VCaP (cell line): ENCODE data around the gene LELP1.
"Not testable (repeated sequence)": the region's sequence is repeated elsewhere in the genome, so short reads cannot be mapped to it uniquely, and the experiment has no call there.

ENCODE experiments used
- H3K27ac ChIP-seq: fragments of 450-650 bp; 2 replicates; pipeline ENCODE4 v1.5.1; 2017
- TF ChIP-seq, protein P1 (sequence below): fragments of 450-650 bp; conservative IDR thresholded peaks from 2 replicates; pipeline ENCODE4 v1.5.1; 2017; ENCODE audit warnings: mild to moderate bottlenecking, moderate library complexity

Gene LELP1

DNA sequence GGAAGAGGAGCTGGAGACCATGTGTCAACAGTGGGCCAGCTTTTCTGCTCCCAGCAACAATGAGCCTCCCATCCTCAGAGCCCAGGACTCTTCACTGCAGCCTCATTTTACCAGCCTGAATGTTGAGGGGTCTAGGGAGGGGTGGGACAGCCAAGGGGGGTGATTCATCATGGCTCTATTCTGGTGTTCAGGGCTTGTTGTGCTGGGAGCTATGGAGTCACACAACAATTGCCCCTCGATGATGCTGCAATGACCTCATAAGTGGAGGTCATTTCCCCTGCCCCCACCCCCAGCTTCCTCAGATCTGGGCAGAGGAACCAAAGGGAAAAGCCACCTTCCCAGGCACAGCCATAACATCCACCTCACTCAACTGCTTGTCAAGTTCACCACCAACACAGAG is at the start of gene LELP1:
TSS of gene LELP1 (plus strand) at position 301 of the 400 bp plus-strand sequence. CDS start 1,278 bp downstream, outside the sequence.
- TF ChIP-seq, protein P1, sequence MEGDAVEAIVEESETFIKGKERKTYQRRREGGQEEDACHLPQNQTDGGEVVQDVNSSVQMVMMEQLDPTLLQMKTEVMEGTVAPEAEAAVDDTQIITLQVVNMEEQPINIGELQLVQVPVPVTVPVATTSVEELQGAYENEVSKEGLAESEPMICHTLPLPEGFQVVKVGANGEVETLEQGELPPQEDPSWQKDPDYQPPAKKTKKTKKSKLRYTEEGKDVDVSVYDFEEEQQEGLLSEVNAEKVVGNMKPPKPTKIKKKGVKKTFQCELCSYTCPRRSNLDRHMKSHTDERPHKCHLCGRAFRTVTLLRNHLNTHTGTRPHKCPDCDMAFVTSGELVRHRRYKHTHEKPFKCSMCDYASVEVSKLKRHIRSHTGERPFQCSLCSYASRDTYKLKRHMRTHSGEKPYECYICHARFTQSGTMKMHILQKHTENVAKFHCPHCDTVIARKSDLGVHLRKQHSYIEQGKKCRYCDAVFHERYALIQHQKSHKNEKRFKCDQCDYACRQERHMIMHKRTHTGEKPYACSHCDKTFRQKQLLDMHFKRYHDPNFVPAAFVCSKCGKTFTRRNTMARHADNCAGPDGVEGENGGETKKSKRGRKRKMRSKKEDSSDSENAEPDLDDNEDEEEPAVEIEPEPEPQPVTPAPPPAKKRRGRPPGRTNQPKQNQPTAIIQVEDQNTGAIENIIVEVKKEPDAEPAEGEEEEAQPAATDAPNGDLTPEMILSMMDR, result no peak
- H3K27ac ChIP-seq, result no peak within 1 kb of the TSS

GRCh38 chr1:153155541-153155940 is 47.7 kb upstream of the LELP1 start:
- H3K27ac ChIP-seq, result no peak overlapping the region
- TF ChIP-seq, protein P1, result no peak

DNA sequence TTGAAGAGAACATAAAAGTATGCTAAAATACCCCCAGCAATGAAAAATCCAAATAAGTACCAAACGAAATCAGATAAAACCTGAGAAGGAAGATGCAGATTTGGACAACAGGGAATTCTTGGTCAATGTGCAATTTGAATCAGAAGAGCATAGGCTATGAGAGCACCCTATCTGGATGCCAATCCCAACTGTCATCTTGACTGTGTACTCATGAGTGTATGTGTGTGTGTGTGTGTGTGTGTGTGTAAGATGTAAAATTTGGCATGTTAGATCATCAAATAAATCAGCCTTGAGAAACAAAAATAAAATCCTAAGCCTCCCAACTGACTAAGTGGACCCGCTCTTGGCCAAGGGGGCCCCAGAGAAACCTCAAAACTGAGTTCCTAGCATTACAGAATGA is 34.5 kb upstream of the LELP1 start:
- H3K27ac ChIP-seq, result no peak overlapping the region

DNA sequence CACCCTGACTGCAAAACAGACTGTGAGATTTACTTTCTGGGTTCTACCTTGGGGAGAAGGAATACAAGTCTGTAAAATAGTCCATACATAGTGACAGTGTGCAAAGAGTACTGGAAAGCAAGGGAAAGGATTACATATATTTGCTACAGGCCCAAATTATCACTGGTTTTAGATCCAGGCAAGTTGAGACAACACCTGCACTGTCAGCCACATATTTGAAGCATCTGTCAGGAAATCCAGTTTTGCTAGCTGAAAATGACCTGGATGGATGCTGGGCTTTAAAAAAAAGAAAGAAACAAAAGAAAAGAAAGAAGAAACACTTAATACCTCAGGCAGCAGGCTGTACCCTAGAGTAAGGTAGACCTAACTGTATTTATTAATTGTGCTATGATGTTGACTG is 28.6 kb upstream of the LELP1 start:
- no peak overlapping the region for H3K27ac ChIP-seq
- TF ChIP-seq, protein P1, result no peak

More for the DNA sequence above, 34.5 kb upstream of the LELP1 start:
- TF ChIP-seq, protein P1, result no peak

- H3K27ac ChIP-seq, result no peak overlapping the region
- TF ChIP-seq, protein P1, result no peak
Observed at GRCh38 chr1:153178922-153179321, 24.3 kb upstream of the LELP1 start.

DNA sequence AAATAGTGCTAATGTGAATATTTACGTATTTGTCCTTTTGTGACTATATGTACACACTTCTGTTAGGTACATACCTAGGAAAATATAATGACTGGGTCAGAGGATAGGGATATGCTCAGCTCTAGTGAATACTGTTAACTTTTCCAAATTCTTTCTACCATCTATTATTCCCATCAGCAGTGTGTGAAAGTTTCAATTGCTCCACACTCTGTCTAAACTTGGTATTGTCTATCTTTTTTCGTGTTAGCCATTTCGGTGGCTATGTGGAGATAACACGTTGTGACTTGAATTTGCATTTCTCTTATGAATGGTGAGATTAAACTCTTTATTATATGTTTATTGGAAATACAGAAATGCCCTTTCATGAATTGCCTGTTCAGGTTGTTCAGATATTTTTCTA is 22.7 kb upstream of the LELP1 start:
- TF ChIP-seq, protein P1, result peak; percentile 34; the same call in 1 of the 2 replicates
- no peak overlapping the region for H3K27ac ChIP-seq

GRCh38 chr1:153188301-153188700 is 14.9 kb upstream of the LELP1 start:
- not testable (repeated sequence) for H3K27ac ChIP-seq

GRCh38 chr1:153190373-153190772 is 12.9 kb upstream of the LELP1 start:
- TF ChIP-seq, protein P1, result peak; percentile 88
- H3K27ac ChIP-seq, result no peak overlapping the region
